ENCODE data around the gene CMTR1. TPM values are rescaled to one million over a fixed set of nuclear protein-coding genes. Genes with fewer than 3 reads are reported as not detected.

CMTR1 gene
- total RNA-seq, 1 donor from 2014 or later = 53.0 TPM

DNA sequence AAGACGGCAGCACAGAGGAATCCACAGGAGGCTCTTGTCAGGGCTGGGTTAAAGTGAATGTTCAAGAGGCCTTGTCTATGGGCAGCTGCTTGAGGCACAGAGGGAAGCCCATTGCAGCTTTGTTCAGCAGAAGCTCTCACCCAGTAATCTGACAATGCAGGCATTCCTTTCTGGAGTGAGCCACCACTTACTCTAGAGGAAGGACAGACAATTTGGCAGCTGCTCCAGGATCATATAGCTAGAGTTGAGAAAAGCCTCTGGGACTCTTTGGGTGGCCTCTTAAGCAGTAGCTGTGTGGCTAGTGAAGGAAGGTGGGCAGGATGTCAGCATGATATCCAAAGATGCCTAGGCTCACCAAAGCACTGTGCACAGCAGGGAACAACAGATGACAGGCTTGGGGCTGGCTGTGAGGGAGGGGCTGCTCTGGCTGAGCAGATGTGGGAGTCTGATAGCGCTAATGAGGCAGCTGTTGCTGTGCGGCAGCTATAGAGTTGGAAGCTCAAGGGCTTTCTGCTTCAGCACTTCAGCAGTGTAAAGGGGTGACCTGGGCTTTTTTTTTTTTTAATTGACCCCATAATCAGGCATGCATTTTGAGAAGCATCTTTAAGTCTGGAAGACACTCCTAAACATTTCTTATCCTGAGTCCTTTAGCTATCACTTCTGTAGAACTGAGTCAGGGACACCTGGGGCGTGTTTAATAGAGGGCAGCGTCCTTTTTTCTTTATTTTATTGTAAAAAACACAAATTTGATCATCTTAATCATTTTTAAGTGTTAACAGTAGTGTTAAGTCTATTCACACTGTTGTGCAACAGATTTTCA lies 27.2 kb downstream of the CMTR1 start:
- H3K36me3 Mint-ChIP-seq = peaks cover 38% of the 10 kb centered on the region
- no peak for DNase-seq (ENCODE audit: extremely low spot score, unreplicated experiment)
- TF ChIP-seq, protein P1, sequence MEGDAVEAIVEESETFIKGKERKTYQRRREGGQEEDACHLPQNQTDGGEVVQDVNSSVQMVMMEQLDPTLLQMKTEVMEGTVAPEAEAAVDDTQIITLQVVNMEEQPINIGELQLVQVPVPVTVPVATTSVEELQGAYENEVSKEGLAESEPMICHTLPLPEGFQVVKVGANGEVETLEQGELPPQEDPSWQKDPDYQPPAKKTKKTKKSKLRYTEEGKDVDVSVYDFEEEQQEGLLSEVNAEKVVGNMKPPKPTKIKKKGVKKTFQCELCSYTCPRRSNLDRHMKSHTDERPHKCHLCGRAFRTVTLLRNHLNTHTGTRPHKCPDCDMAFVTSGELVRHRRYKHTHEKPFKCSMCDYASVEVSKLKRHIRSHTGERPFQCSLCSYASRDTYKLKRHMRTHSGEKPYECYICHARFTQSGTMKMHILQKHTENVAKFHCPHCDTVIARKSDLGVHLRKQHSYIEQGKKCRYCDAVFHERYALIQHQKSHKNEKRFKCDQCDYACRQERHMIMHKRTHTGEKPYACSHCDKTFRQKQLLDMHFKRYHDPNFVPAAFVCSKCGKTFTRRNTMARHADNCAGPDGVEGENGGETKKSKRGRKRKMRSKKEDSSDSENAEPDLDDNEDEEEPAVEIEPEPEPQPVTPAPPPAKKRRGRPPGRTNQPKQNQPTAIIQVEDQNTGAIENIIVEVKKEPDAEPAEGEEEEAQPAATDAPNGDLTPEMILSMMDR (conservative IDR thresholded peaks at IDR 0.05) = no peak
- H3K4me1 Mint-ChIP-seq (ENCODE audit: unreplicated experiment) = peaks cover 8% of the 10 kb centered on the region
- H3K9me3 Mint-ChIP-seq = no peaks in the 10 kb centered on the region
- H3K4me3 Mint-ChIP-seq = no peak overlapping the region
- H3K27me3 Mint-ChIP-seq = no peaks in the 10 kb centered on the region
- no peak overlapping the region for H3K27ac Mint-ChIP-seq

DNA sequence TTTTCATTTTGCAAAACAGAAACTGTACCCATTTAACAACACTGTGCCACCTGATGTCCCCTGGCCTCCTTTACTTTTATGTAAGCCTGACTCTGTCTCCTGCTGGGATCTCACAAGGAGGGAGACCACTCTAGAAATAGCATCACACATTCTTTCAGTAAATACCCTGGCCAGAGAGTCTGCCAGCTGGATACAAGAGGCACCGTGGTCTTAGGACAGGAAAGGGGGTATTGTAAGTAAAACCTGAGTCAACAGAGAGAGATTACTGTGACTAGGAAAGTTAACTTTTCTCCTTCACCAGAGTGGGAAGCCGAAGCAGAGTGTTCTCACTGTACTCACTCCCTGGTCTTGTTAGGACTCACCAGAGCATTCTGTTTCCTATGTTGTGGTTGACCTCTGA lies 27.8 kb downstream of the CMTR1 start:
- H3K4me1 Mint-ChIP-seq (ENCODE audit: unreplicated experiment) = peaks cover 6% of the 10 kb centered on the region
- TF ChIP-seq, protein P1 (conservative IDR thresholded peaks at IDR 0.05) = no peak
- DNase-seq (ENCODE audit: extremely low spot score, unreplicated experiment) = no peak
- no peaks in the 10 kb centered on the region for H3K9me3 Mint-ChIP-seq
- H3K27ac Mint-ChIP-seq = no peak overlapping the region
- no peaks in the 10 kb centered on the region for H3K27me3 Mint-ChIP-seq
- H3K4me3 Mint-ChIP-seq = no peak overlapping the region
- H3K36me3 Mint-ChIP-seq = peaks cover 33% of the 10 kb centered on the region

DNA sequence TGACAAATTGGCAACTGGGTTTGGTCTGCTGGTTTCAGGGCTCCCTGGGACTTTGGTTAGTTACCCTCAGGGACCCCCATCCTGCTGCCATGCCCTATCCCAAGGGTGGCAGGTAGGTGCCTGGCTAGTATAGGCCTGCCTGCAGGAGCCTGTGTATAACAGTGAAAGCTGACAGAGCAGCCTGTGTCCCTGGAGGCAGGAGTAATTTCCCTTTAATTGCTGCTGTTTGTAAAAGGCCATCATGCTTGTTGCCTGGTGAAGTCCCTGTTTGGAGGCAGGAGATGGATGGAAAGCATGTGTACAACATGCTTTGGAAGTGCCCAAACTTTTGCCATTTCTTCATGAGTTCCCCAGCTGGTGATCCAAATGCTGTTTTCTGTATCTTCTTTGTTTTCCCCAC lies 30.1 kb downstream of the CMTR1 start:
- no peak overlapping the region for H3K4me3 Mint-ChIP-seq
- TF ChIP-seq, protein P1 (conservative IDR thresholded peaks at IDR 0.05) = no peak
- peaks cover 45% of the 10 kb centered on the region for H3K36me3 Mint-ChIP-seq
- no peaks in the 10 kb centered on the region for H3K27me3 Mint-ChIP-seq
- H3K4me1 Mint-ChIP-seq (ENCODE audit: unreplicated experiment) = peaks cover 6% of the 10 kb centered on the region
- no peak overlapping the region for H3K27ac Mint-ChIP-seq
- H3K9me3 Mint-ChIP-seq = peaks cover 5% of the 10 kb centered on the region
- DNase-seq (ENCODE audit: extremely low spot score, unreplicated experiment) = no peak

DNA sequence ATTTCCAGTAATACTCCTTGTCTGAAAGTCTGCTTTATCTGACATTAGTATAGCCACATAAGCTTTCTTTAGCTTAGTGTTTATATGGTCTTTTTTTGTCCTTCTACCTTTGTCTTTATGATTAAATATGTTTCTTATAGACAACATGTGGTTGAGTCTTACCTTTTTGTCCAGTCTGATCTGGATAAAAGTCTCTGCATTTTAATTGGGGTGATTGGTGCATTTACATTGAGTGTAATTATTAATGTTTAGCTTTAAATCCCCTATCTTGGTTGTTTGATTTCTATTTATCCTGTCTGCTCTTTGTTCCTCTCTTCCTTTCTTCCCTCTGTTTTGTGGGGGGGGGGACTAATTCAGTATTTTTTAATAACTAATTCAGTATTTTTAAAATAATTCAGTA lies 34.7 kb downstream of the CMTR1 start:
- H3K9me3 Mint-ChIP-seq = peaks cover 5% of the 10 kb centered on the region
- H3K27me3 Mint-ChIP-seq = no peaks in the 10 kb centered on the region
- peaks cover 42% of the 10 kb centered on the region for H3K36me3 Mint-ChIP-seq
- H3K4me3 Mint-ChIP-seq = no peak overlapping the region
- TF ChIP-seq, protein P1 (conservative IDR thresholded peaks at IDR 0.05) = no peak
- DNase-seq (ENCODE audit: extremely low spot score, unreplicated experiment) = no peak
- no peaks in the 10 kb centered on the region for H3K4me1 Mint-ChIP-seq (ENCODE audit: unreplicated experiment)
- no peak overlapping the region for H3K27ac Mint-ChIP-seq

DNA sequence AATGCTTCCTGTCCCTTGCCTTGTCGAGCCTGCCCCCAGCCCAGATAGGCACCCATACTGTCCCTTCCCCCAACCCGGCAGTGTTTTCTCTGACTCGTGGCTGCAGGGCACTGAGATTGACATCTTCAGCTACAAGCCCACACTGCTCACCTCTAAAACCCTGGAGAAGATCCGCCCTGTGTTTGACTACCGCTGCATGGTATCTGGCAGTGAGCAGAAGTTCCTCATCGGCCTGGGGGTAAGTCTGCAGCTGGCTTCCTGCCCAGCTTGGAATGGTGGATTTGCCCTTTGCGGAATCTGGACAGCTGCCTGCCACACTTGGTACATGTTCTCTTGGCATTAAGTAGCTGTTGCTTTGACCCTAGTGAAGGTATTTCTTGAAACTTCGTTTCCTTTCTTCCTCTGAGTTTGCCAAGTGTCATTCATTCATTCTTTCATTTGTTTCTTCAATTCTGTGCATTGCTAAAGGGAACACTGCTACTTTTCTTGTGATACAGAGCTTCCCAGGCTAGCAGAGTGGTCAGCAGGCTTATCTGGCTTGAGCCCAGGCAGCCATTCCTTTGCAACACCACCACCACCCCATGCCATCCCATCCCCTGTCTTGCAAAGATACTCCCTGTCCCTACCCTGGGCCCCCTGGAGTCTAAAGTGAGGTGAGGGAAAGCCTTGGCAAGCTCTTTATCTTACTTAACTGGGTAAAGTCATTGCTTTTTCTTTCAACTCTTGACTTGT lies 40.5 kb downstream of the CMTR1 start:
- Mint-ChIP-seq H3K27ac (no peak overlapping the region), H3K4me3 (no peak overlapping the region), H3K36me3 (peaks cover 36% of the 10 kb centered on the region), H3K4me1 (ENCODE audit: unreplicated experiment) (peaks cover 3% of the 10 kb centered on the region), H3K27me3 (no peaks in the 10 kb centered on the region), H3K9me3 (no peaks in the 10 kb centered on the region)
- TF ChIP-seq, protein P1 (conservative IDR thresholded peaks at IDR 0.05) = no peak
- DNase-seq (ENCODE audit: extremely low spot score, unreplicated experiment) = no peak

Measured in type B pancreatic cell (in vitro differentiated cells).